Fibroblast of skin of abdomen (primary cell): Measurements from ENCODE around the gene DUXA. TPM values are rescaled to one million over a fixed set of nuclear protein-coding genes. Genes with fewer than 3 reads are reported as not detected.
"Not testable (repeated sequence)": the region's sequence is repeated elsewhere in the genome, so short reads cannot be mapped to it uniquely, and the experiment has no call there.

Source experiments
- DNase-seq: peaks from one replicate; pipeline ENCODE4 v3.0.0-alpha.2; 2013
- polyA plus RNA-seq, 2 experiments: library from polyadenylated mRNA; unstranded; fragments of 120-200 nt; gene quantifications; one replicate each; pipeline ENCODE4 v1.2.1, GENCODE V29; 2013; ENCODE audit not compliant: insufficient read length in 2 of 2

DUXA gene
- not detected for polyA plus RNA-seq (2013, experiment 1 of 2; ENCODE audit: insufficient read length)
- polyA plus RNA-seq (2013, experiment 2 of 2; ENCODE audit: insufficient read length), result not detected

- no peak for DNase-seq
Observed at GRCh38 chr19:57167385-57167784, at the start of gene DUXA. TSS of gene DUXA (minus strand) at chr19:57167485. CDS start at chr19:57167443, 42 bp downstream.

GRCh38 chr19:57212109-57212508 lies 44.8 kb upstream of the DUXA start:
- no peak for DNase-seq

DNA sequence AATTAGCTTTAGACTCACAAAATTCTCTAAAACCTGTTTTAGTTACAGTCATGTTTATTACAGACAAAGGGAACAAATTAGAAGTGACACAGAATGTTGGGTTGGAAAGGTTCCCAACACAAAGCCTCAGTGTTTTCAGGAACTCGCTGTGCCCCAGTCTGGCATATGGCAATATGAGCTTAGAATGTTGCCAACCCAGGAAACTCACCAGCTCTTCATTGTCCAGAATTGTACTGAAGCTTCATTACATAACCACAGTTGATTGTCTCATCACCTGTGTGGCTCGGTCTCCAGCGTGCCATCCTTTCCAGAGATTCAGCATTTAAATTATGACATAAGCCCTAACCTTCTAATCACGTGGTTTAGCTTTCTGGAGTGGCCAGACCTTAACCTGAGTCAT lies 43.1 kb upstream of the DUXA start:
- no peak for DNase-seq

- no peak for DNase-seq
Observed at GRCh38 chr19:57202160-57202559, 34.9 kb upstream of the DUXA start.

DNA sequence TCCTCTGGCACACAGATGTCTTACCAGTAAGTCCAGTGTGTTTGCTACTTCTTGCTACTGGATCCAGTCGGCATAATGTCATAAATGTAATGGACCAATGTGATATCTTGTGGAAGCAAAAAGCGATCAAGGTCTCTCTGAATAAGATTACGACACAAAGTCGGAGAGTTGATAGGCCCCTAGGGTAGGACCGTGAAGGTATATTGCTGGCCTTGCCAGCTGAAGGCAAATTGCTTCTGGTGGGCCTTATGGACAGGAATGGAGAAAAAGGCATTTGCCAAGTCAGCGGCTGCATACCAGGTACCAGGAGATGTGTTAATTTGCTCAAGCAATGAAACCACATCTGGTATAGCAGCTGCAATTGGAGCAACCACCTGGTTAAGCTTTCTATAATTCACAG lies 30.6 kb upstream of the DUXA start:
- DNase-seq, result not testable (repeated sequence)

- no peak for DNase-seq
Observed at GRCh38 chr19:57192993-57193392, 25.7 kb upstream of the DUXA start.

DNA sequence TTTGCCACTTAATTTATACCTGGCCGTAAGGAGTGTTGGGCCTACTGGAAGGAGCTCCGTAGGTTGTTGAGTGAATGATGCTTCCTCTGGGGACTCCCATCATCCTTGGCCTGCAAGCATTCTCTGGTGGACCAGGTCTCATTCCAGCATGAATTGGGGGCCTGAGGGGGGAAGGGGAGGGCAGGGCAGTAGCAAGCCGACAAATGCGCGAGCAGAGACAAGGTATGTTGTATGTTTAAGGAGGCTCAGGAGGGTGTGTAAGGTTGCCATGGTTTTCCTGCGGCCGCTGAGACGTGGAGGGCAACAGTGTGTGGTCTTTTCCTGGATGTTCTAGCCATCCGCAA lies 24.8 kb upstream of the DUXA start:
- DNase-seq, result no peak

DNA sequence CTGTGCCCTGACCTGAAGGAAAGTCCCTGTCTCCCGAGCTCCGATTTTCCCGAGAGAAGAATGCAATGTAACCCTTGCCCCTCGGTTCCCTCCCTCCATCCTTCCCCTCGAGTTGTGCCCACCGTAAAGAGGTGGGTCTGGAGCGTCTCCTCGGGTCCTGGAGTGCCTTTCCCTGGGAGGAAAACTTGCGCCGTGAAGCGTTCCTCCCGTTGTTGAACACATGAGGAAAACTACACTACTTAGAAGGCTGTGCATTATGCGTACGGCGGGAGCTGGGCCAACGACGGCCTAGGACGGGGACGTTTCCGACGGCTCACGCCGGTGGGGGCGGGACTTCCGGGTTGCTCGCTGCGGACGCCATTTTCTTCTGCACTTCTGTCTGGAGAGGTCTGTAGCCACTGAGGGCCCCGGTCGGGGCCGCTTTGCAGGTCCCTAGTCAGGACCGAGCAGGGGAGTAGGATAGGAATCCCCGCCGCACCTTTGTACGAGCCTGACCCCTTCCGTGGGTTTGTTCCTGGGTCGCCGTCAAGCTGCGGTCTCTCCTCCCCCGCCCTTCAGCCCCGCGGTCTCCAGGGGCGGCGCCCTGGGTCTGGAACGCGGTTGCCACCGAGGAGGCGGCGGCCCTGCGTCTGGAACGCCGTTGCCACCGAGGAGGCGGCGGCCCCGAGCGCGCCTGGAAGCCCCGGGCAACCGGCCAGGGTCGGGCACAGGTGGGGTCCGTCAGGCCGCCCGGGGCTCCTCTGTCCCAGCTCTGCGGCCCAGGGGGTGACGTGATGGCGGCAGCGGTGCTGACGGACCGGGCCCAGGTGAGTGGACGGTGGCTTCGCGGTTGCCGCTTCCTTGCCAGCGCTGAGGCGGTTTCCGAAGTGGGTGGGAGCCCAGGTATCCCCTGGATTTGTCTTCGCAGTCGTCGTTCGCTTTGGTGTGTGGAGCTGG lies 24.1 kb upstream of the DUXA start, which contains the start of gene ZNF264:
TSS of gene ZNF264 (plus strand) at position 360 of the 936 bp plus-strand sequence. CDS start at position 774, 414 bp downstream.
- DNase-seq, result peak; percentile 88

- DNase-seq, result no peak
Observed at GRCh38 chr19:57190301-57190700, 23.0 kb upstream of the DUXA start.

GRCh38 chr19:57171551-57172081 lies 4.3 kb upstream of the DUXA start:
- DNase-seq, result peak; percentile 11

DNA sequence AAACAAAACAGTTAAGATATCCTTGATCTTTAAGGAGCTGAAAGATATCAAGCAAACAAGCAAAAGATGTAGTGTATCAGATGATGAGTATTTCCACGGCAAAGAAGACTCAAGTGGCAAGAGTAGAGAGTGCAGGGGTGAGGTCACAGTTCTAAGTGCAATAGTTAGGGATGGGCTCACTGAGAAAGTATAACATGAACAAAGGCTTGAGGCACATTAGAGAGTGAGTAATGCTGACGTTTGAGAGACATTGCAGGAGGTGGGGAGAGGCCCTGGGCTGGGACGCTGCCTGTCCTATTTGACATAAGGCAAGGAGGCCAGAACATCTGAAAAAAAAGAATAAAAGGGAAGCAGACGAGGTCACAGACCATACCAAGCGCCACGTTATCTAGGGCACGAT lies 1.4 kb downstream of the DUXA start:
- no peak for DNase-seq

DNA sequence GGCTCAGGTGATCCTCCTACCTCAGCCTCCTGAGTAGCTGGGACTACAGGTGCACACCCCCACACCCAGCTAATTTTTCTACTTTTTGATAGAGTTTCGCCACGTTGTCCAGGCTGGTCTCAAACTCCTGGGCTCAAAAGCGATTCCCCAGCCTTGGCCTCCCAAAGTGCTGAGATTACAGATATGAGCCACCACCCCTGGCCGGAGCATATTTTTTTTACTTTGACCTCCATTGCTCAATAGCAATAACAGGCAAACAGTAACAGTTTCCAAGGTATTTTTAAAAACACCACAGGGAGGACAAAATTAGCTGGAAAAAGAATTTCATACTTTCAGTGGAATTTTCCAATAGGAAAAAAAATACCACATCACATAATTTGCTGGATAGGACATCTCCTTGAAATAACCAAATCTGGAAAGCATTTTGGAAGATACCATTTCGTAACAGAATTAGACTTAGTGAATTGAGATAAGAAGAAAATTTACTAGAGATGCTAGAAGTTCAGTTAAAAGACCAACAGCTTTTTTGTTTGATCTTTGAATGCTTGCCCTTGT lies 5.2 kb downstream of the DUXA start:
- no peak for DNase-seq

- DNase-seq, result no peak
Observed at GRCh38 chr19:57152921-57153320, 14.4 kb downstream of the DUXA start.

- DNase-seq, result no peak
Observed at GRCh38 chr19:57141699-57142098, 25.6 kb downstream of the DUXA start.

- DNase-seq, result no peak
Observed at GRCh38 chr19:57135797-57136196, 31.5 kb downstream of the DUXA start.

- DNase-seq, result not testable (repeated sequence)
Observed at GRCh38 chr19:57127403-57127802, 39.9 kb downstream of the DUXA start.

DNA sequence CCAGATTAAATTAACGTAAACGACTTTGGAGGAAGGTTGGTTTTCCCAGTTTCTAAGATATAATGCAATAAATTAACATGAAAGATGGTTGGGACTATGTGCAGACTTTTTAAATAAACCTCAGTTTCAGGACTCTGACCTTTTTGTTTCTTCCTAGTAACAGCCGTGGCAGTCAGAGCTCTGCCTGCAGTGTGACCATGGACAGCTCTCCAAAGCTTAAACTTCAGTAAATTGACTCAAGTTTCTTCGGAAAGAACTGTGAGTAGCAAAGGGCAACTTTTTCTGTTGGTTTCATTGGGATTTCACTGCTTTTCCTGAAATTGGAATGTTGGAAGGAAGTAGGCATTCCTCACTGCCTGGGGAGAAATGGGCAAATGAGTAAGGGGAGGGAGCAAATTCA lies 43.4 kb downstream of the DUXA start:
- DNase-seq, result no peak

DNA sequence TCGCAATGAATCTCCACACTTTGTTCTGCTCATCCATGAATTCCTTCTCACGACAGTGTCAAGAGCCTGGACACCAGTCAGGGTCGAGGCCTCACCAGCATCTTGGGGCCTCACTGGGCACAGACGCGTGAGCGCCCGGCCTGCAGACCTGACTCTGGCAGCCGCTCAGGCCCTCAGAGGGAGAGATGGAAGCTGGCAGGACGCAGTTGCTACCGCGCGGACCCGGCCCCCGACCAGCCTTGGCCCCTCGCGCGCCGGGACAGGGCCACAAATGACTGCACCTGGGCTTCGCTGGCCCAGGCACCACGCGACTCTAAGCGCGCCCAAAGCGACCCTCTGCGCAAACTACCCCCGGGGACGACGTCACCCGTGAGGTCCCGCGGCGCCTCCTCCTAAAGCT lies 48.4 kb downstream of the DUXA start:
- no peak for DNase-seq

DNA sequence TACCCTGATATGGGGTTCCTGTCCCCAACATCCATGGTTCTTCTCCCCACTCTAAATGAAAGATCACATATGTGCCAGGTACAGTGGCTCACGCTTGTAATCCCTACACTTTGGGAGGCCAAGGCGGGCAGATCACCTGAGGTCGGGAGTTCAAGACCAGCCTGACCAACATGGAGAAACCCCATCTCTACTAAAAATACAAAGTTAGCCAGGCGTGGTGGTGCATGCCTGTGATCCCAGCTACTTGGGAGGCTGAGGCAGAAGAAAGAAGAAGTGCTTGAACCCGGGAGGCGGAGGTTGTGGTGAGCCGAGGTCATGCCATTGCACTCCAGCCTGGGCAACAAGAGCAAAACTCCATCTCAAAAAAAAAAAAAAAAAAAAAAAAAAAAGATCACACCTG lies 53.8 kb downstream of the DUXA start:
- DNase-seq, result not testable (repeated sequence)

GRCh38 chr19:57111329-57111644 lies 56.0 kb downstream of the DUXA start:
- no peak for DNase-seq

DNA sequence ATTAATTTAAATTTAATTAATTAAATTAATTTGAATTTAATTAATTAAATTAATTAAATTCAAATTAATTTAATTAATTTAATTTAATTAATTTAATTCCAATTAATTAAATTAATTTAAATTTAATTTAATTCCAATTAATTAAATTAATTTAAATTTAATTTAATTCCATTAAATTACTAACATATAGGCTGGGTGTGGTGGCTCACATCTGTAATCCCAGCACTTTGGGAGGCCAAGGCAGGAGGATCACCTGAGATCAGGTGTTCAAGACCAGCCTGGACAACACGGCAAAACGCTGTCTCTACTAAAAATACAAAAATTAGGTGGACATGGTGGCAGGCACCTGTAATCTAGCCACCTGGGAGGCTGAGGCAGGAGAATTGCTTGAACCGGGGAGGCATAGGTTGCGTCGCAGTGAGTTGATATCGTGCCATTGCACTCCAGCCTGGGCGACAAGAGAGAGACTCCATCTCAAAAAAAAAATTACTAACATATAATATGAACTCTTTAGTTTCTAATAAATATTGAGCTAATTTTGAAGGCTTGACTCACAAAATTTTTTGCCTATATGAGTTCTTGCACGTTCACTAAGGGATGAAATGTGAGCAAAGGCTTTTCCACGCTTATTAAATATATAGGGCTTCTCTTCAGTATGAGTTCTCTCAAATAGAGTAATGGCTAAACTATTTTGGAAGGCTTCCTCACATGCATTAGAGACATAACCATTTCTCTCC lies 56.5 kb downstream of the DUXA start:
- DNase-seq, result no peak

- DNase-seq, result no peak
Observed at GRCh38 chr19:57106722-57107235, 60.5 kb downstream of the DUXA start.
